GM21381 (cell line): ENCODE results near the gene GALNT2.

Source experiments
- ATAC-seq: cut with Tn5 transposase; IDR thresholded peaks from one replicate; pipeline ENCODE4 v1.9.1; 2021; ENCODE audit warnings: mild to moderate bottlenecking, moderate library complexity; ENCODE audit not compliant: unreplicated experiment

GALNT2 gene

GRCh38 chr1:230330157-230330556 lies 263.1 kb downstream of the GALNT2 start:
- ATAC-seq = no peak
